Measurements from ENCODE around the gene TBCD.

DNA sequence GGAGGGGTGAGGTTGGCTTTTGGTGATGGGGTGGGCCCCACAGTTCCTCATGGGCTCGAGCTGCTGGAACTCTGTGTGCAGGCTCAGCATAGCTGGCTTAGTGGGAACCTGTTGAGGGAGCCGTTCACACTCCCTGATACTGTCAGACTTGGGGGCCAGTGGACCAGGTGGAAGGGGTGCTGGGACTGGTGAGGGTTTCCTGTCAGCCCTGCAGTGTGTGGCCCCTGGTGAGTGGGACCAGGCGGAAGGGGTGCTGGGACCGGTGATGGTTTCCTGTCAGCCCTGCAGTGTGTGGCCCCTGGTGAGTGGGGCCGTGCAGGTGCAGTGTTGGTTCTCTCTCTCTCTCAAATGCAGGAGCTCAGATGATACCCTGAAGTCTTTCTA lies 133.1 kb downstream of the TBCD start:
- TF ChIP-seq EZH2 (IDR thresholded peaks at IDR 0.05; ENCODE audit: insufficient read depth, poor library complexity, severe bottlenecking): no peak
- no peak for TF ChIP-seq EZH2phosphoT487 (IDR thresholded peaks at IDR 0.05; ENCODE audit: insufficient read depth, low read depth)
